ENCODE data around the gene ATRX.

DNA sequence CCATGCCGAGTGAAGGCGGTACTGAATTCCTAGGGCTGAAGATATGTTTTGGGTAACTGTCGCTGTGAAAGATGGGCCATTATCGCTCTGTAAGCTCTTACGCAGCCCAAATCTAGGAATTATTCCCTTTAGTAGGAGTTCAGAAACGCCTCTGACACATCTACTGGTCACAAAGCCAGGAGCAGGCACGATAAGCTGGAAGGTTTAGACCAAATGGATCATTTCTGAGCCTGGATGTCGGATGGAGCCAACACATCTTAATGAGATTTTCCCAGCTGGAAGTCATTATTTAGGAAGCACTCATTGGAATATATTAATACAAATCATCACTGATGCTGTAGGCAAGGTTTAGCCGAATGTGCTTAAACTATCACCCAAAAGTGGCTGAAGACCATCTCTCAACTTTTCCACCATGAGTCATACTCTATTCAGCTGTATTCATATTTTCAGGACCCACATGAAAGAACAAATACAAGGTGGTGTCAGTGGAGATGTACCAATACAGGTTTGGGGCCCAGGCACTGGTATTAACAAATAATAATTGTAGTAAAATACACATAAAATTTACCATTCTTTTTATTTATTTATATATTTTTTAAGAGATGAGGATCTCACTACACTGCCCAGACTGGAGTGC is 34.2 kb upstream of the ATRX start:
- TF ChIP-seq, protein P1, sequence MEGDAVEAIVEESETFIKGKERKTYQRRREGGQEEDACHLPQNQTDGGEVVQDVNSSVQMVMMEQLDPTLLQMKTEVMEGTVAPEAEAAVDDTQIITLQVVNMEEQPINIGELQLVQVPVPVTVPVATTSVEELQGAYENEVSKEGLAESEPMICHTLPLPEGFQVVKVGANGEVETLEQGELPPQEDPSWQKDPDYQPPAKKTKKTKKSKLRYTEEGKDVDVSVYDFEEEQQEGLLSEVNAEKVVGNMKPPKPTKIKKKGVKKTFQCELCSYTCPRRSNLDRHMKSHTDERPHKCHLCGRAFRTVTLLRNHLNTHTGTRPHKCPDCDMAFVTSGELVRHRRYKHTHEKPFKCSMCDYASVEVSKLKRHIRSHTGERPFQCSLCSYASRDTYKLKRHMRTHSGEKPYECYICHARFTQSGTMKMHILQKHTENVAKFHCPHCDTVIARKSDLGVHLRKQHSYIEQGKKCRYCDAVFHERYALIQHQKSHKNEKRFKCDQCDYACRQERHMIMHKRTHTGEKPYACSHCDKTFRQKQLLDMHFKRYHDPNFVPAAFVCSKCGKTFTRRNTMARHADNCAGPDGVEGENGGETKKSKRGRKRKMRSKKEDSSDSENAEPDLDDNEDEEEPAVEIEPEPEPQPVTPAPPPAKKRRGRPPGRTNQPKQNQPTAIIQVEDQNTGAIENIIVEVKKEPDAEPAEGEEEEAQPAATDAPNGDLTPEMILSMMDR (IDR thresholded peaks at IDR 0.05), result no peak
- TF ChIP-seq POLR2A (IDR thresholded peaks at IDR 0.05), result no peak
